ENCODE data around the gene EMC8. TPM values are rescaled to one million over a fixed set of nuclear protein-coding genes. Genes with fewer than 3 reads are reported as not detected.

The EMC8 gene
- total and polyA plus RNA-seq, 4 donors = 14.5 to 23.0 (median 19.0) TPM

DNA sequence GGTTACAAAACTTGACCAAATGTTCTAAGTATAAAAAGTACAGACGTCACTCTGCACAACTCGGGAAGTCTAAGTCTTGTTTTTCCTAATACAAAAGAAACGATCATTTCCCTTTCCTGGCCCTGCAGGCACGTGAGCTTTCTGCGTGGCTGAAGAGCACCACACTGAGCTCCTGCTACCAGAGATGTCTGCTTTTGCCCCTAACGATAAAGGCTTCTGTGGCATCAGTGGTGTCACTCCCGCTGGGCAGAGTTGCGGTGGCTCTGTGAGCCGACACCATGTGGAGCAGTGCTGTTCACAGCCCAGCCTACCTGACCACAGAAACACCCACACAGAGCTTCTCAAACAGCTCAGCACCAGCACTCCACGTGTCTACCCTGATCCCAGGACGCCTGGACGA, 20.5 kb downstream of the EMC8 start:
- peaks cover 7 to 10% of the 10 kb centered on the region in 2 donors for H3K36me3 ChIP-seq (ENCODE audit: control insufficient read depth in 1 of 2, insufficient read depth in 2 of 2, low read length in 1 of 2)
- WGBS, 2 donors = 89 to 90% methylated on average over 12 of the region's 12 CpGs
- ATAC-seq (ENCODE audit: low FRiP score) = peak; percentile 19

DNA sequence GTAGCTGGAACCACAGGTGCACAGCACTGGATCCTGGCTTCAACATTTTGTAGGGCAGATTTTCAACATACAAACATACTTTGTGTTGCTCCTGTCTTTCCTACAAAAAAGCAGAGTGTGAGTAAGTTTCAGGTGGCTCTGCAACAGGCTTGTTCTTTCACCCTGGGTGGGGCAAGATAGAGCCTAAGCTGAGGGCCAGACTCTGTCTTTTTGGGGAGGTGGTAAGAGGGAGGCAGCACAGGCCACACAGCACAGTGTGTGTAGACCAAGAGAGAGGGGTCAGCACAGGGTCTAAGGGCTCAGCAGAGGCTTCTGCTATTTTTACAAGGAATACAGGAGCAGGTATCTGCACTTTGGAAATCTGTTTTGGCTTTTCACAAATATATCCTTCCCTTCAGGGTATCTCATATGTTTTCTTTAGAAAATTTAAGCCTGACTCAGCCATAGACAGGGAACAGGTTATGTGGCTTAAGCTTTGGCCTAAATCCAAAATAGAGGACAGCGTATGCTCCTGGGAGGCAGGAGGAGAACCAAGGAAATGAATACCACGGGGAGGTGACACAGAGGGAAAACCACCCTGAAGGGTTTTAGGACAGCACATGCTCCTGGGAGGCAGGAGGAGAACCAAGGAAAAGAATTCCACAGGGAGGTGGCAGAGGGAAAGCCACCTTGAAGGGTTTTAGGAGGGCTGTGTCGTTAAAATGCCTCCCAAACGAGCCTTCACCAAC, 21.6 kb downstream of the EMC8 start:
- H3K27ac ChIP-seq (ENCODE audit: low read depth in 1 of 2, low read length in 2 of 2) = no peak overlapping the region
- DNase-seq = peak in 1 of 2 donors; percentile 15
- peaks cover 7 to 10% of the 10 kb centered on the region in 2 donors for H3K36me3 ChIP-seq (ENCODE audit: control insufficient read depth in 1 of 2, insufficient read depth in 2 of 2, low read length in 1 of 2)
- WGBS, 2 donors = 78 to 84% methylated on average over 4 of the region's 4 CpGs
- no peaks in the 10 kb centered on the region for H3K27me3 ChIP-seq (ENCODE audit: control insufficient read depth in 1 of 2, insufficient read depth in 2 of 2, low read length in 1 of 2)
- no peaks in the 10 kb centered on the region for H3K4me1 ChIP-seq (ENCODE audit: control insufficient read depth in 1 of 2, insufficient read depth in 2 of 2, low read length in 2 of 2)
- no peak for ATAC-seq (ENCODE audit: low FRiP score)
- no peaks in the 10 kb centered on the region for H3K9me3 ChIP-seq (ENCODE audit: control insufficient read depth, low read length)
- intact Hi-C loops (cut with DNase I) = no loop called here
- H3K4me3 ChIP-seq (ENCODE audit: low read length in 2 of 2) = no peak overlapping the region

More for the DNA sequence above, 20.5 kb downstream of the EMC8 start:
- Histone ChIP-seq H3K4me1 (ENCODE audit: control insufficient read depth in 1 of 2, insufficient read depth in 2 of 2, low read length in 2 of 2) (no peaks in the 10 kb centered on the region), H3K9me3 (ENCODE audit: control insufficient read depth, low read length) (no peaks in the 10 kb centered on the region), H3K4me3 (ENCODE audit: low read length in 2 of 2) (no peak overlapping the region), H3K27ac (ENCODE audit: low read depth in 1 of 2, low read length in 2 of 2) (no peak overlapping the region), H3K27me3 (ENCODE audit: control insufficient read depth in 1 of 2, insufficient read depth in 2 of 2, low read length in 1 of 2) (no peaks in the 10 kb centered on the region)
- DNase-seq = peak in 1 of 2 donors; percentile 27
- intact Hi-C loops (cut with DNase I) = no loop called here

DNA sequence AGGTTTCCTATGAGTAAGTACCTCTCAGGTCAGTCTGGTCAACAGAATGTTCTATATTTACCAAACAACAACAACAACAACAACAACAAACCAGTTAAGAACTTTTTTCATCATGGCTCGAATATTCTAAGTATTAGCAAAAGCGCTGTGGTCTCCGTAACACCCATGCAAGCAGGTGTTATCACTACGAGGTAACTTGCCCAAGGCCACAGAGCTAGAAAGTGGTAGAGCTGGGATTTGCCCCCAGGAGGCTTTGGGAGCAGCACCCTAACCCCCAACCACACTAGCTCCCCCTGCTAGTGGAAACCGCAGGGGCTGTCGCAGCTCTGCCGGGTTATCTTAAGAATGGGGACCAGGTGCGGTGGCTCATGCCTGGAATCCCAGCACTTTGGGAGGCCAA, 24.5 kb downstream of the EMC8 start:
- Histone ChIP-seq H3K9me3 (ENCODE audit: control insufficient read depth, low read length) (no peaks in the 10 kb centered on the region), H3K4me3 (ENCODE audit: low read length in 2 of 2) (no peak overlapping the region), H3K27me3 (ENCODE audit: control insufficient read depth in 1 of 2, insufficient read depth in 2 of 2, low read length in 1 of 2) (no peaks in the 10 kb centered on the region), H3K36me3 (ENCODE audit: control insufficient read depth in 1 of 2, insufficient read depth in 2 of 2, low read length in 1 of 2) (peaks cover 7% of the 10 kb centered on the region in 2 donors), H3K27ac (ENCODE audit: low read depth in 1 of 2, low read length in 2 of 2) (no peak overlapping the region), H3K4me1 (ENCODE audit: control insufficient read depth in 1 of 2, insufficient read depth in 2 of 2, low read length in 2 of 2) (no peaks in the 10 kb centered on the region)
- ATAC-seq (ENCODE audit: low FRiP score) (no peak), DNase-seq (peak in 1 of 2 donors; percentile 45)
- intact Hi-C loops (cut with DNase I) = no loop called here
- WGBS, 2 donors = 96% methylated on average over 8 of the region's 8 CpGs

DNA sequence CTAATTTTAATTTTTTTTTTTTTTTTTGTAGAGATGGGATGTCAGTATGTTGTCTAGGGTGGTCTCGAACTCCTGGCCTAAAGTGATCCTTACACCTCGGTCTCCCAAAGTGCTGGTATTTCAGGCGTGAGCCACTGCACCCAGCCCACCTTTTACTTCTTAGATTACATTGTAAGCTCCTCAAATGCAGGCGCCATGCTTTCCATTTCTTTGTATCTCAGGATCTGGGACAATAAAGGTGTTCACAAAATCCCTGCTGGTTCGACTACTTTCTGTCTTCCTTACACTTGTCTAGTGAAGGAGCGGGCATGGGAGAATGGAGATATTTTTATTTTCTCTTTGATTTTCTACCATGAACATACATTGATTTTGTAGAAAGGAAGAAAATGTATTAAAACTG, 25.2 kb downstream of the EMC8 start:
- Histone ChIP-seq H3K36me3 (ENCODE audit: control insufficient read depth in 1 of 2, insufficient read depth in 2 of 2, low read length in 1 of 2) (peaks cover 7% of the 10 kb centered on the region in 2 donors), H3K4me1 (ENCODE audit: control insufficient read depth in 1 of 2, insufficient read depth in 2 of 2, low read length in 2 of 2) (no peaks in the 10 kb centered on the region), H3K4me3 (ENCODE audit: low read length in 2 of 2) (no peak overlapping the region), H3K27ac (ENCODE audit: low read depth in 1 of 2, low read length in 2 of 2) (no peak overlapping the region), H3K27me3 (ENCODE audit: control insufficient read depth in 1 of 2, insufficient read depth in 2 of 2, low read length in 1 of 2) (no peaks in the 10 kb centered on the region), H3K9me3 (ENCODE audit: control insufficient read depth, low read length) (no peaks in the 10 kb centered on the region)
- no peak for ATAC-seq (ENCODE audit: low FRiP score)
- 81 to 83% methylated on average over 6 of the region's 6 CpGs for WGBS, 2 donors
- no peak for DNase-seq
- intact Hi-C loops (cut with DNase I) = no loop called here

DNA sequence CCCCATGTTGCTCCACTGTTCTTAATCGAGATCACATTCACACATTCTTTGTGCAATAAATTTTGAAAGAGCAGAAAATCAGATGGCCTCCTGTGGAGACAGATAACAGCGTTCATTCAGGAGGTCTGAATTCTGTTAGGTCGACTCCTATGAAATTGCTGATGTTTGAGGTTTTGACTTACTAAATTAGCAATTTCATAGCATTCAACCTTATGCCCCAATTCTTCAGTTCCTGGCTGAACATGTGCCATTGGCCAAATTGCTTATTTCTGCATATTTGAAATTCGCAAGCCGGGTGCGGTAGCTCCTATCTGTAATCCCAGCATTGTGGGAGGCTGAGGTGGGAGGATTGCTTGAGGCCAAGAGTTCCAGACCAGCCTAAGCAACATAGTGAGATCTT, 26.3 kb downstream of the EMC8 start:
- Histone ChIP-seq H3K4me3 (ENCODE audit: low read length in 2 of 2) (no peak overlapping the region), H3K27ac (ENCODE audit: low read depth in 1 of 2, low read length in 2 of 2) (no peak overlapping the region), H3K36me3 (ENCODE audit: control insufficient read depth in 1 of 2, insufficient read depth in 2 of 2, low read length in 1 of 2) (peaks cover 2 to 3% of the 10 kb centered on the region in 2 donors), H3K4me1 (ENCODE audit: control insufficient read depth in 1 of 2, insufficient read depth in 2 of 2, low read length in 2 of 2) (no peaks in the 10 kb centered on the region), H3K9me3 (ENCODE audit: control insufficient read depth, low read length) (no peaks in the 10 kb centered on the region), H3K27me3 (ENCODE audit: control insufficient read depth in 1 of 2, insufficient read depth in 2 of 2, low read length in 1 of 2) (no peaks in the 10 kb centered on the region)
- 96% methylated on average over 6 of the region's 6 CpGs for WGBS, 2 donors
- intact Hi-C loops (cut with DNase I) = no loop called here
- DNase-seq (peak in 1 of 2 donors; percentile 17), ATAC-seq (ENCODE audit: low FRiP score) (no peak)

DNA sequence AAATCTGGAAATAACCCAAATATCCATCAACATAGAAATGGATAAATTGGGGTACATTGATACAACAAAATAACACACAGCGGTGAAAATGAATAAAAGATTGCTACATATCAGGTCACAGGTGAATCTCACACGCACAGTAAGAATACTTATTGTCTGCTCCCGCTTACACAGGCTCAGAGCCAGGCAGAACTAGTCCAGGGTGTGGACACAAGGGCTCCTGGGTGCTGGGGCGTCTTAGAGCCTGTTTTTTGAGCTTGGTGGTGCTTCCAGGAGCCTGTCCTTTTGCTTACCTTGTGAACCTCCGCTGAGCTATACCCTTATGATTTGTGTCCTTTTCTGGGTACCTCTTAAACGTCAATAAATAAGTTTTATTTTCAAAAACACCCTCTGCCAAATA, 28.6 kb downstream of the EMC8 start:
- H3K4me3 ChIP-seq (ENCODE audit: low read length in 2 of 2) = no peak overlapping the region
- no peaks in the 10 kb centered on the region for H3K27me3 ChIP-seq (ENCODE audit: control insufficient read depth in 1 of 2, insufficient read depth in 2 of 2, low read length in 1 of 2)
- H3K9me3 ChIP-seq (ENCODE audit: control insufficient read depth, low read length) = no peaks in the 10 kb centered on the region
- ATAC-seq (ENCODE audit: low FRiP score) = no peak
- 92 to 96% methylated on average over 6 of the region's 6 CpGs for WGBS, 2 donors
- no peaks in the 10 kb centered on the region for H3K4me1 ChIP-seq (ENCODE audit: control insufficient read depth in 1 of 2, insufficient read depth in 2 of 2, low read length in 2 of 2)
- H3K27ac ChIP-seq (ENCODE audit: low read depth in 1 of 2, low read length in 2 of 2) = no peak overlapping the region
- peak in 1 of 2 donors; percentile 14 for DNase-seq
- intact Hi-C loops (cut with DNase I) = no loop called here
- H3K36me3 ChIP-seq (ENCODE audit: control insufficient read depth in 1 of 2, insufficient read depth in 2 of 2, low read length in 1 of 2) = no peaks in the 10 kb centered on the region

DNA sequence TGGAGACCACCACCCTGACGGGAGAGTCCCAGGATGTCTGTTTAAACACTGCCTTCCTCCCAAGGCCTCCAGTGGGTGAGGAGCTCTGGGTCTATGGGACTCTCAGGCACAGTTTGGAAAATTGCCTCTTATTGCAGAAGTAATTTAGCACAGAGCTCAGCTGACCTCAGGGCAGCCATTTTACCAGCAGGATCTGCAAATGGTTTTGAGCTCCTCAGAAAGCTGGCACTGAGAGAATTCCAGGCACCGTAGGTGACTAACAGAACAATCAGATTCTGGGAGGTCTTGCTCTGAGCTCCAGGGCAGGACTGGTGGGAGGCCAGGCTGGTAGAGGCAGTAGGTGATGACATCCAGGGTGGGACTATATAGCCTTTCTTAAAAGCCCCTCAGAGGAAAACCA, 31.1 kb downstream of the EMC8 start:
- intact Hi-C loops (cut with DNase I) = no loop called here
- Histone ChIP-seq H3K27me3 (ENCODE audit: control insufficient read depth in 1 of 2, insufficient read depth in 2 of 2, low read length in 1 of 2) (no peaks in the 10 kb centered on the region), H3K4me1 (ENCODE audit: control insufficient read depth in 1 of 2, insufficient read depth in 2 of 2, low read length in 2 of 2) (no peaks in the 10 kb centered on the region), H3K4me3 (ENCODE audit: low read length in 2 of 2) (no peak overlapping the region), H3K27ac (ENCODE audit: low read depth in 1 of 2, low read length in 2 of 2) (no peak overlapping the region), H3K36me3 (ENCODE audit: control insufficient read depth in 1 of 2, insufficient read depth in 2 of 2, low read length in 1 of 2) (no peaks in the 10 kb centered on the region), H3K9me3 (ENCODE audit: control insufficient read depth, low read length) (no peaks in the 10 kb centered on the region)
- ATAC-seq (ENCODE audit: low FRiP score) = no peak
- WGBS, 2 donors = 55 to 65% methylated on average over 2 of the region's 2 CpGs
- no peak for DNase-seq

DNA sequence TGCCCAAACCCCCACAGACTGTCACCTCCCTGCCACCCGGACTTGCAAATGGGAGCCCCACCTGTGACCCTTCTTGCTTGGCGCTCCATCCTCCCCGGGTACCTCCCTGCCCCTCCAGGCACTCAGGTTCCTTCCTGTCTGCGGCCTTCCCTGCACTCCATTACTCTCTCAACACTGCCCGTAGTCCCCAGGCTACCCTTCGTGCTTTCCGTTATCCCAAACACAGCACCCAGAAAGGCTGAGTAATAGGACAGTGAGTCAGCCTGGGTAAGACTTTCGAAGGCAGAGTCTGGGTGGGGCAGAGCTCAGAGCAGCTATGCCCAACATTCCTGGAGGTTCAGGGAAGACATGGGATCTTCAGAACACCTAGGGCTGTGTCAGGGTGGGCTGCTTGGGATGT, 31.8 kb downstream of the EMC8 start:
- no peaks in the 10 kb centered on the region for H3K9me3 ChIP-seq (ENCODE audit: control insufficient read depth, low read length)
- no peaks in the 10 kb centered on the region for H3K4me1 ChIP-seq (ENCODE audit: control insufficient read depth in 1 of 2, insufficient read depth in 2 of 2, low read length in 2 of 2)
- H3K4me3 ChIP-seq (ENCODE audit: low read length in 2 of 2) = no peak overlapping the region
- H3K27me3 ChIP-seq (ENCODE audit: control insufficient read depth in 1 of 2, insufficient read depth in 2 of 2, low read length in 1 of 2) = no peaks in the 10 kb centered on the region
- ATAC-seq (ENCODE audit: low FRiP score) (no peak), DNase-seq (no peak)
- no peaks in the 10 kb centered on the region for H3K36me3 ChIP-seq (ENCODE audit: control insufficient read depth in 1 of 2, insufficient read depth in 2 of 2, low read length in 1 of 2)
- H3K27ac ChIP-seq (ENCODE audit: low read depth in 1 of 2, low read length in 2 of 2) = no peak overlapping the region
- intact Hi-C loops (cut with DNase I) = no loop called here
- WGBS, 2 donors = 49 to 54% methylated on average over 8 of the region's 8 CpGs

DNA sequence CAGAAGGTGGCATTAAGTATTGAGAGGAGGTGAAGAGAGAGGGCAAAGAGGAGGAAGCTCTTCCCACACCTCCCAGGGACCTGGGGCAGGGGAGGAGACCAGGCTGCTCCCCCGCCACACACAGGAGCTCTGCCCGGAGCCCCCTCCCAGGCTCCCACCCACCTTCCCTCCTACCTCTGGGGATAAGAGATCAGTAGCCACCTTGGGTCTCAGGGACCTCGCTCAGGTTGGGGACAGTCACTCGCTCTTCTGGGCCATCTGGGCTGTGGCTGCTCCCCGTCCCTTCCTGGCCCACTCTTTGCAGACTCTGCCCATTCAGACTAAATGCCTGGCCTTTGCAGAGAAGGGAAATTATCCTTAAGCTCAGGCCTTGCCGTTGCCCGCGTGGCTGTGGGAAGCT, 33.6 kb downstream of the EMC8 start:
- whole genome bisulfite sequencing, 2 donors = 62 to 64% methylated on average over 8 of the region's 8 CpGs

More for the DNA sequence above, 33.6 kb downstream of the EMC8 start:
- no peak overlapping the region for H3K4me3 ChIP-seq (ENCODE audit: low read length in 2 of 2)
- no peaks in the 10 kb centered on the region for H3K4me1 ChIP-seq (ENCODE audit: control insufficient read depth in 1 of 2, insufficient read depth in 2 of 2, low read length in 2 of 2)
- H3K27ac ChIP-seq (ENCODE audit: low read depth in 1 of 2, low read length in 2 of 2) = no peak overlapping the region
- no peak for DNase-seq
- no peaks in the 10 kb centered on the region for H3K9me3 ChIP-seq (ENCODE audit: control insufficient read depth, low read length)
- H3K27me3 ChIP-seq (ENCODE audit: control insufficient read depth in 1 of 2, insufficient read depth in 2 of 2, low read length in 1 of 2) = no peaks in the 10 kb centered on the region
- no peak for ATAC-seq (ENCODE audit: low FRiP score)
- intact Hi-C loops (cut with DNase I) = no loop called here
- H3K36me3 ChIP-seq (ENCODE audit: control insufficient read depth in 1 of 2, insufficient read depth in 2 of 2, low read length in 1 of 2) = no peaks in the 10 kb centered on the region
